ENCODE results near the gene PSEN1.

The PSEN1 gene

DNA sequence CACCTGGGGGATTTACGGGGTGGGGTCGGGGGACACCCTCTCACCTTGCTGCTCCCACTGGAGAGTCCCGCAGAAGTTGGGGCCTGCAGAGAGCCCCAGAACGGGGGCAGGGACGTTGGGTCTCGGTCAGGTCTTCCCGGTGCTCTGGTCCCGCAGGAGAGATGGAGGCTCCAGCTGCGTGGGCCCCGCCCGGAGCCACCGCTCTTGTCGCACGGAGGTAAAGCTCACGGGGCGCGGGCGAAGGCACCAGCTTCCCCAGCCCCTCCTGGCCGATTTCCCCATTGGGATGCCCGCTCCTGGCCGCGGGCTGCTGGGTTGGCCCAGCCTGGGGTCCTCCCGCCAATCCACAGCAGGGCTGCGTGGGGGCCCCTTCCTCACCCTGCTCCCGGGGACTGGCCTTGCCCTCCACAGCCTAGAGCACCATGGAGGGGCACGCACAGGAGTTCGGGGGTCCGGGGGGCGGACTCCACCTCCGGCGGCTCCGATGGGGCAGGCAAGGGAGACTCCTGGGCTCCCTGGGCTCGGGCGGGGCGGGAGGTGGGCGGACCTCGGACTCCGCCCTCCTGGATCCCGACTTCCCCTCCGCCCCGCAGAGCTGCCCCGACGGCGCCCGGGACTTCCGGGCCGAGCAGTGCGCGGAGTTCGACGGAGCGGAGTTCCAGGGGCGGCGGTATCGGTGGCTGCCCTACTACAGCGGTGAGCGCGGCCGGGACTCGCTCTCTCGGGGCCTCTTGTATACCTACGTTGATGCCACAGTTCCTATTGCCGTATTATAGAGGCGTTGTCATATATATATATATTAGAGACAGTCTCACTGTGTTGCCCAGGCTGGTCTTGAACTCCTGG lies 109.4 kb downstream of the PSEN1 start:
- H3K27ac ChIP-seq = no peak overlapping the region
- no peak for TF ChIP-seq CTCF (conservative IDR thresholded peaks at IDR 0.05)

DNA sequence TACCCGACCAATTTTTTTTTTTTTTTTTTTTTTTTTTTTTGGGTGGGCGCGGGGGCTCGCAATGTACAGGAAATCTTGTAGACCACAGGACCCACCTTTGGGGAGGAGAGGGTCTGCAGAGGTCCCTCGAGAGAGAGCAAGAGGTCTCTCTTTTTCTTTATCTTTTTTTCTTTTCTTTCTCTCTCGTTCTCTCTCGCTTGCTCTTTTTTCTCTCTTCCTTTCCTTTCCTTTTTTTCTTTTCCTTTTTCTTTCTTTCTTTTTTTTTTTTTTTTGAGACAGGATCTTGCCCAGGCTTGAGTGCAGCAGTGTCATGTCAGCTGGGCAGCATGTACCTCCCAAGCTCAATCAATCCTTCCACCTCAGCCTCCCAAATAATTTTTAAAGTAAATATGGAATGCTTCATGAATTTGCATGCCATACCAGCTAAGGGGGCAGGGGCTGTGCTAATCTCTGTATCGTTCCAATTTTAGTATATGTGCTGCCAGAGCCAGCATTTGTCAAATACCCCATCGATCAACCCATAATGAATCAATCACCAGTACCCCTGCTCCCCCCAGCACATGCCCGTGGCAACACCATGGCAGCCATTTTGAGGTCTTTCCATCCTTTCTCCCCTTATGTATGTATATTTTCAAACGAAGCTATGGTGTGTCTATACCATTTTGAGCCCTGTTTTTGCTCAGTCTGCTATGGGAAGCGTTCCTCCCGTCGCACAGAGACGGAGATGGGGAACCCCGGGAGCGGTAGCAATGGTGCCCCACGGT lies 110.3 kb downstream of the PSEN1 start:
- no peak for TF ChIP-seq CTCF (conservative IDR thresholded peaks at IDR 0.05)
- no peak overlapping the region for H3K27ac ChIP-seq

DNA sequence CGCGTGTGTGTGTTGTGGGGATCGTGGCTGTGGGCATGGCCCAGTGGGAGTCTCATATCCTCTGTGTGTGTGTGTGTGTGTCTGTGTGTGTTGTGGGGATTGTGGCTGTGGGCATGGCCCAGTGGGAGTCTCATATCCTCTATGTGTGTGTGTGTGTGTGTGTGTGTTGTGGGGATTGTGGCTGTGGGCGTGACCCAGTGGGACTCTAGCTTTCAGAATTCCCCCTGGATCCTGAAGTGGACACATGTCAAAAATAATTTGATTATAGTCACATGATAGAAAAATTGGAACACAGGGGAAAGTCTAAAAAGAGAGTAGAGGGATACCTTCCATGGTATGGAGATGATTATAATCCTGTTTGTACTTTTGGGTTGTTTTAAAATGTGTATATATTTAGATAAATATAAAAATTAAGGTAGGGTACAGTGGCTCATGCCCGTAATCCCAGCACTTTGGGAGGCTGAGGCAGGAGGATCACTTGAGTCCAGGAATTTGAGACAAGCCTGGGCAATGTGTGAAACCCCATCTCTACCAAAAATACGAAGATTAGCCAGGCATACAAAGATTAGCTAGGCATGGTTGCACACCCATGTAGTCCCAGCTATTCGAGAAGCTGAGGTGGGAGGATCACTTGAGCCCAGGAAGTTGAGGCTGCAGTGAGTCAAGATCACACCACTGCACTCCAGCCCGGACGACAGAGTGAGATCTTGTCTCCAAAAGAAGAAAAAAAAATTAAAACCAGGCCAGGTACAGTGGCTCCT lies 112.0 kb downstream of the PSEN1 start:
- TF ChIP-seq CTCF (conservative IDR thresholded peaks at IDR 0.05) = no peak
- no peak overlapping the region for H3K27ac ChIP-seq

GRCh38 chr14:73249108-73249507 lies 112.8 kb downstream of the PSEN1 start:
- TF ChIP-seq CTCF (conservative IDR thresholded peaks at IDR 0.05) = no peak

DNA sequence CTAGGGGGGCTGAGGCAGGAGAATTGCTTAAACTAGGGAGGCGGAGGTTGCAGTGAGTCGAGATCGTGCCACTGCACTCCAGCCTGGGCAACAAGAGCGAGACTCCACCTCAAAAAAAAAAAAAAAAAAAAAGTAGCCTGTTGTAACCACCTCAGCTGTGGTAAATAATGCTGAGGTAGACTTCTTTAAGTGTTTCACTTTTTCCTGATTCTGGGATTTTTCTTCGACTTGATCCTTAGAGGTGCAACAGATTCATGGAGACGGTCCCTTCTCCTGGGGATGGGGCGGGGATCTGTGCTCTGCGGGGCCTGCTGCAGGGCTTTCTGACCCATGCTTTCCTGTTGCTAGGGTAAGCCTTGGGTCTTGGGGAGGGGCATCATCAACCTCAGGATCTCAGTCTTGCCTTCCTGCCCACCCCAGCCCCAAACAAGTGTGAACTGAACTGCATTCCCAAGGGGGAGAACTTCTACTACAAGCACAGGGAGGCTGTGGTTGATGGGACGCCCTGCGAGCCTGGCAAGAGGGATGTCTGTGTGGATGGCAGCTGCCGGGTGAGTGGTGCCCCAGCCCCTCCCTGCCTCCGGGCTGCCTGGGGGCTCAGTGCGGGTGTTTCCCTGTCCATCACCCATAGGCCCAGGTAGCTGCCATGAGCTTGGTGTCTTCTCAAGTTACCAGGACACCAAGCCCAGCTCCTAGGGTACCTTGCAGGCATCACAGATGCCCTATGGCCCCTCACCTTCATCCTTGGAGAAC lies 113.4 kb downstream of the PSEN1 start:
- TF ChIP-seq CTCF (conservative IDR thresholded peaks at IDR 0.05) = no peak
- no peak overlapping the region for H3K27ac ChIP-seq

More at GRCh38 chr14:73249108-73249507, 112.8 kb downstream of the PSEN1 start:
- H3K27ac ChIP-seq = no peak overlapping the region

GRCh38 chr14:73250317-73250713 lies 114.0 kb downstream of the PSEN1 start:
- TF ChIP-seq CTCF (conservative IDR thresholded peaks at IDR 0.05) = no peak
- H3K27ac ChIP-seq = no peak overlapping the region

All from VCaP (cell line).